ENCODE data around the gene KRT40. TPM values are rescaled to one million over a fixed set of nuclear protein-coding genes. Genes with fewer than 3 reads are reported as not detected.

Gene KRT40
- total and polyA plus RNA-seq, 2 donors: not detected

- H3K4me3 ChIP-seq (ENCODE audit: low read depth, low read length): no peak overlapping the region
- WGBS: 66% methylated on average over 8 of the region's 8 CpGs
- peak; percentile 74 for DNase-seq (ENCODE audit: extremely low spot score)
- H3K4me1 ChIP-seq (ENCODE audit: insufficient read depth): no peaks in the 10 kb centered on the region
- H3K27ac ChIP-seq (ENCODE audit: low read depth): no peak overlapping the region
- no peaks in the 10 kb centered on the region for H3K36me3 ChIP-seq (ENCODE audit: insufficient read depth)
Measured at GRCh38 chr17:40956401-40957254, 27.5 kb downstream of the KRT40 start.

GRCh38 chr17:40953881-40954280 is 30.2 kb downstream of the KRT40 start:
- Histone ChIP-seq H3K27ac (ENCODE audit: low read depth) (no peak overlapping the region), H3K36me3 (ENCODE audit: insufficient read depth) (no peaks in the 10 kb centered on the region), H3K4me1 (ENCODE audit: insufficient read depth) (no peaks in the 10 kb centered on the region), H3K4me3 (ENCODE audit: low read depth, low read length) (no peak overlapping the region)
- DNase-seq (ENCODE audit: extremely low spot score): no peak
- 78% methylated on average over 2 of the region's 2 CpGs for WGBS

GRCh38 chr17:40952661-40953060 is 31.5 kb downstream of the KRT40 start:
- no peaks in the 10 kb centered on the region for H3K4me1 ChIP-seq (ENCODE audit: insufficient read depth)
- H3K4me3 ChIP-seq (ENCODE audit: low read depth, low read length): no peak overlapping the region
- 59% methylated on average over 1 of the region's 1 CpG for WGBS
- no peak overlapping the region for H3K27ac ChIP-seq (ENCODE audit: low read depth)
- no peaks in the 10 kb centered on the region for H3K36me3 ChIP-seq (ENCODE audit: insufficient read depth)
- no peak for DNase-seq (ENCODE audit: extremely low spot score)

DNA sequence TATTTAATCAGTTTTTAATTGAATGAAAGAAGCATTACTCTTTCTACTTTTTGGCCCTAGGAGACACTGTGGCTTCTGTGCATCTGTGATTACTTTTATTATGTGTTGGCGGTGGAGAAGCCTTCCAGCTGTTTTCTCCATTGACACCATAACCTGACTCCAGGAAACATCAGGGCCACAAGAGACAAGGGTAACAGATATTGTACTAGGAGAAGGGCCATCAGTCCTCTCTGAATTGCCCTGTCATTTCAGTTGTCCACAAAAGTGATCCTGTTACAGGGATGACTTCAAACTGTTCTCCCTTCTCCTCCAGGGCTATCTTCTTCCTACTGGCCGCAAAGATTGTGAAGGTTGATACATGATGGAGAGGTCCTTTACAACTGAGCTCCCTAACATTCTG is 32.0 kb downstream of the KRT40 start:
- no peak overlapping the region for H3K27ac ChIP-seq (ENCODE audit: low read depth)
- H3K4me1 ChIP-seq (ENCODE audit: insufficient read depth): no peaks in the 10 kb centered on the region
- no peak for DNase-seq (ENCODE audit: extremely low spot score)
- no peak overlapping the region for H3K4me3 ChIP-seq (ENCODE audit: low read depth, low read length)
- no peaks in the 10 kb centered on the region for H3K36me3 ChIP-seq (ENCODE audit: insufficient read depth)
- 78% methylated on average over 2 of the region's 2 CpGs for WGBS

DNA sequence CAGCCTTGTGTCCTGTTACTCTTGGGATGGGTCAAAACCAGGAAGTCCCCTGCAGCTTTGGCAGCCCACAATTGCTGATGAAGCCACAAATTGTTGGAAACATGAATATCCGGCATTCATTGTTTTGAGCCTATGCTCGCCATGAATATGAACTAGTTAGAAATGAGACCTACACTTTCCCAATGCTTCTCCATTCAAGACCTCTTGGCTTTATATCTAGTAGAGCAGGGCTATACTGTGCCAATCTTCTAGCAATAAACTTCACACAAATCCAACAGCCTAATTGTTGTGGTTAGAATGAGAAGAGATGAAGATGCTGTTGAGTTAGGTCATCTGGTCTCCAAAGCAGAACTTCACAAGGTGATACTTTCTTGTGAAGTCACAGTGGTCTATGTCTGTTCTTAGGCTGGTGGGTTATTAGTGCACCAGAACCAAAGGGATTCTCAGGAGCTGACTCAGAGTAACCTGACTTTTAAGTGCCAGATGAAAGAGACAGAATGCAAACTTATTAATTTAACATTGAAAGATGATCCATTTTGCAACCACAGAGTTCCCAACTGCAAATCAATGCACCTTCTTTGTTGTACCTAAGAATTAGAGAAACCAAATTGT is 33.0 kb downstream of the KRT40 start:
- H3K36me3 ChIP-seq (ENCODE audit: insufficient read depth): no peaks in the 10 kb centered on the region
- 96% methylated on average over 2 of the region's 2 CpGs for WGBS
- no peaks in the 10 kb centered on the region for H3K4me1 ChIP-seq (ENCODE audit: insufficient read depth)
- H3K4me3 ChIP-seq (ENCODE audit: low read depth, low read length): no peak overlapping the region
- no peak overlapping the region for H3K27ac ChIP-seq (ENCODE audit: low read depth)
- no peak for DNase-seq (ENCODE audit: extremely low spot score)

GRCh38 chr17:40950176-40950575 is 34.0 kb downstream of the KRT40 start:
- no peak for DNase-seq (ENCODE audit: extremely low spot score)
- H3K4me1 ChIP-seq (ENCODE audit: insufficient read depth): no peaks in the 10 kb centered on the region
- 79% methylated on average over 7 of the region's 7 CpGs for WGBS
- H3K4me3 ChIP-seq (ENCODE audit: low read depth, low read length): no peak overlapping the region
- no peaks in the 10 kb centered on the region for H3K36me3 ChIP-seq (ENCODE audit: insufficient read depth)
- no peak overlapping the region for H3K27ac ChIP-seq (ENCODE audit: low read depth)

- Histone ChIP-seq H3K36me3 (ENCODE audit: insufficient read depth) (no peaks in the 10 kb centered on the region), H3K4me1 (ENCODE audit: insufficient read depth) (no peaks in the 10 kb centered on the region), H3K4me3 (ENCODE audit: low read depth, low read length) (no peak overlapping the region), H3K27ac (ENCODE audit: low read depth) (no peak overlapping the region)
- DNase-seq (ENCODE audit: extremely low spot score): no peak
- WGBS: 20% methylated on average over 10 of the region's 10 CpGs
Measured at GRCh38 chr17:40949418-40949817, 34.7 kb downstream of the KRT40 start.

DNA sequence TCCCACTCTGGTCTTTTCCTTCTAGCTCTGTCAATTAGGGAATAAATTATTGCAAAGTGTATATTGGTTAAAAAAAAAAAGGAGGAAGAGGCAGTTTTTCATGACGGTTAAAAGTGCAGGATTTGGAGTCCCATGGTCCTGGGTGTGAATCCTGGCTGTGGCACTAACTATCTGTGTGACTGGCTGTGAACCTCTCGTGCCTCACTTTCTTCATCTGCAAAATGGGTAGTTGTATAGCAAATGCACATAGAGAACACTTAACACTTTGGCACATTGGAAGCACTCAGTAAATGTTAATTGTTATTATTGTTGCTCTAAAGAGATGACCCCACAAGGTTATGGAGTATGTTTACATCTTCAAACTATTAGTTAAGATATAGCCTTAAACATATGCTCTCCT is 36.2 kb downstream of the KRT40 start:
- Histone ChIP-seq H3K4me1 (ENCODE audit: insufficient read depth) (no peaks in the 10 kb centered on the region), H3K27ac (ENCODE audit: low read depth) (no peak overlapping the region), H3K36me3 (ENCODE audit: insufficient read depth) (no peaks in the 10 kb centered on the region), H3K4me3 (ENCODE audit: low read depth, low read length) (no peak overlapping the region)
- WGBS: 81% methylated on average over 2 of the region's 2 CpGs
- DNase-seq (ENCODE audit: extremely low spot score): no peak

DNA sequence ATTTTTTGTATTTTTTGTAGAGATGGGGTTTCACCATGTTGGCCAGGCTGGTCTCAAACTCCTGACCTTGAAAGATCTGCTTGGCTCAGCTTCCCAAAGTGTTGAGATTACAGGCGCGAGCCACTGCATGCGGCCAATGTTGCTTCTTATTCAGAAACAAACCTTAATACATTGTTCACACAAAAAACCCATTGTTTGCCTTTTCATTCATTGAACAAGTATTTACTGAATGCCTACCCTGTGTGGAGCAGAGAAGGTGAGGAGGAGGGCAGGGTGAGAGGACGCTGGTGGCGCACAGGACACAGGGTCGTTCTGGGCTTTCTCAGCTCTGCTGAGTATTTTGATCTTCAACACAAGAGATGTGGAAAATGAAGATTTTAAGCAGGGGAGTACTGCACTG is 38.7 kb downstream of the KRT40 start:
- WGBS: 86% methylated on average over 6 of the region's 6 CpGs

DNA sequence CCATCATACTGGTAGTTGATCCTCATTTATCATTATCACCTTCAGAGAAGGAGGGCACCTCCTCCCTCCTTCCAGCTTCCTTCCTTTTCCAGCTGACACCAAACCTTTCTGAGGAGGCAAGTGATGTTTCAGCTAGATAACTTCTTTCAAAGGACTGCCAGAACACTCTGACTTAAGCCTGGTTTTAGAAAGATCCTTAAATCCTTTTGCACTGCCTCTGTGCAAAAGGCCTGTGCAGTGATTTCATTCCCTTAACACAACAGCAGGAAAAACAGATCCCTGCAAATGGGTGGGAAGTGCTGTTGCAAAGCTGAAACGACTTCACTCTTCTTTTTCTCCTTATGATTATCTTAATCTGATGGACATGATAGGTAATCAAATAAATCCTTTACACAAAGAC is 39.6 kb downstream of the KRT40 start:
- H3K4me1 ChIP-seq (ENCODE audit: insufficient read depth): no peaks in the 10 kb centered on the region
- no peak overlapping the region for H3K4me3 ChIP-seq (ENCODE audit: low read depth, low read length)
- H3K36me3 ChIP-seq (ENCODE audit: insufficient read depth): no peaks in the 10 kb centered on the region
- DNase-seq (ENCODE audit: extremely low spot score): no peak
- H3K27ac ChIP-seq (ENCODE audit: low read depth): no peak overlapping the region
- 14% methylated on average over 1 of the region's 1 CpG for whole genome bisulfite sequencing

More for the DNA sequence above, 38.7 kb downstream of the KRT40 start:
- Histone ChIP-seq H3K27ac (ENCODE audit: low read depth) (no peak overlapping the region), H3K4me3 (ENCODE audit: low read depth, low read length) (no peak overlapping the region), H3K36me3 (ENCODE audit: insufficient read depth) (no peaks in the 10 kb centered on the region), H3K4me1 (ENCODE audit: insufficient read depth) (no peaks in the 10 kb centered on the region)
- DNase-seq (ENCODE audit: extremely low spot score): no peak

DNA sequence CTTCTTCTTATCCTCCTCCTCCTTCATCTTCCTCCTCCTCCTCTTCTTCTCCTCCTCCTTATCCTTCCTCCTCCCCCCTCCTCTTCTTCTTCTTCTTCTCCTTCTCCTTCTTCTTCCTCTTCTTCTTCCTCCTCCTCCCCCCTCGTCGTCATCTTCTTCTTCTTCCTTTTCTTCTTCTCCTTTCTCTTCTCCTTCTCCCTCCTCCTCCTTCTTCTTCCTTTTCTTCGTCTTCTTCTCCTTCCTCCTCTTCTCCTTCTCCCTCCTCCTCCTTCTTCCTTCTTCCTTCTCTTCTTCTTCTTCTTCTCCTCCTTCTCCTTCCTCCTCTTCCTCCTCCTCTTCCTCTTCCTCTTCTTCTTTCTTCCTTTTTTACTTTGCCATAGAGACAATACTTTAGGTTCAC is 41.6 kb downstream of the KRT40 start:
- H3K4me3 ChIP-seq (ENCODE audit: low read depth, low read length): no peak overlapping the region
- H3K4me1 ChIP-seq (ENCODE audit: insufficient read depth): no peaks in the 10 kb centered on the region
- 81% methylated on average over 3 of the region's 3 CpGs for WGBS
- H3K36me3 ChIP-seq (ENCODE audit: insufficient read depth): no peaks in the 10 kb centered on the region
- no peak for DNase-seq (ENCODE audit: extremely low spot score)
- H3K27ac ChIP-seq (ENCODE audit: low read depth): no peak overlapping the region

DNA sequence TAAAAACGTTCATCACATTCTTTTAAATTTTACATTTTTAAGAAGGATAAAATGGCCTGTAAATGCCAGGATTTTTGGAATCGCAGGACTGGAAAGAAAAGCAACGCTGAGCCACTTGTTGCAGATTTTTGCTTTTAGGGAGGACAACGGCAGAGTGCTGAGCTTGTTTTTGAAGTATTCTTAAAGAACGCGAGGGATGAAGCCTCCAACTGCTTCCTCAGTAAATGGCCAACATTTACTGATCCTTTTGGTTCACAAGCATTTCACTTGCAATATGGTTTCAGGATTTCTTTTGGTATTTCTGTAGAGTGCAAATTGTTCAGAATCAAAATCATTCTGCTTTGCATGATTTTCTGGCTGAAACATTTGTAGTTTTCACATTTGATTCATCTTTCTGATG is 43.9 kb downstream of the KRT40 start:
- WGBS: 77% methylated on average over 6 of the region's 6 CpGs
- Histone ChIP-seq H3K4me1 (ENCODE audit: insufficient read depth) (no peaks in the 10 kb centered on the region), H3K4me3 (ENCODE audit: low read depth, low read length) (no peak overlapping the region), H3K36me3 (ENCODE audit: insufficient read depth) (no peaks in the 10 kb centered on the region), H3K27ac (ENCODE audit: low read depth) (no peak overlapping the region)
- no peak for DNase-seq (ENCODE audit: extremely low spot score)

GRCh38 chr17:40938981-40939380 is 45.1 kb downstream of the KRT40 start:
- H3K27ac ChIP-seq (ENCODE audit: low read depth): no peak overlapping the region
- no peak for DNase-seq (ENCODE audit: extremely low spot score)
- H3K4me3 ChIP-seq (ENCODE audit: low read depth, low read length): no peak overlapping the region
- no peaks in the 10 kb centered on the region for H3K36me3 ChIP-seq (ENCODE audit: insufficient read depth)
- no peaks in the 10 kb centered on the region for H3K4me1 ChIP-seq (ENCODE audit: insufficient read depth)
- WGBS: 90% methylated on average over 3 of the region's 3 CpGs

- Histone ChIP-seq H3K36me3 (ENCODE audit: insufficient read depth) (no peaks in the 10 kb centered on the region), H3K27ac (ENCODE audit: low read depth) (no peak within 1 kb of the TSS)
- WGBS: 45% methylated on average over 9 of the region's 9 CpGs
Measured at GRCh38 chr17:40937384-40937819, 46.7 kb downstream of the KRT40 start, which contains the start of gene KRT23. Gene KRT23 (minus strand): TSS chr17:40937646. CDS start chr17:40936603, 1,043 bp downstream.

More at GRCh38 chr17:40937384-40937819, 46.7 kb downstream of the KRT40 start, which contains the start of gene KRT23:
- Histone ChIP-seq H3K4me1 (ENCODE audit: insufficient read depth) (no peaks in the 10 kb centered on the region), H3K4me3 (ENCODE audit: low read depth, low read length) (no peak within 1 kb of the TSS)
- no peak for DNase-seq (ENCODE audit: extremely low spot score)
